H1 (cell line): ENCODE data around the gene RAMP3. TPM values are rescaled to one million over a fixed set of nuclear protein-coding genes. Genes with fewer than 3 reads are reported as not detected.

ENCODE experiments used
- CTCF ChIA-PET: fragments of 300-600 bp; sonication (Branson Sonifier 250); formaldehyde crosslinking; loops from one replicate; lab custom pipeline; 2021; ENCODE audit not compliant: partially characterized antibody; lab: Charles Lee
- POLR2A ChIA-PET: fragments of 300-600 bp; sonication (Branson Sonifier 250); formaldehyde crosslinking; loops from one replicate; lab custom pipeline; 2021; ENCODE audit warnings: inconsistent platforms; ENCODE audit not compliant: partially characterized antibody; lab: Charles Lee
- DNase-seq, 2 experiments: peaks; one replicate each; pipeline versions ENCODE4 v3.0.0 to v3.0.0-alpha.2; 2010 to 2022; ENCODE audit warnings: low spot score in 2 of 2, low read depth in 1 of 2, mixed read lengths in 1 of 2
- FAIRE-seq: peaks from 2 replicates; lab custom pipeline; 2011; peaks lifted over from hg19 to GRCh38; lab: Jason Lieb, UNC
- H2AFZ ChIP-seq: 2 replicates; pipeline ENCODE4 v1.8.1; 2012; ENCODE audit warnings: low read length, inconsistent platforms
- H2AK5ac ChIP-seq: 2 replicates; pipeline ENCODE4 v1.6.1; 2013; ENCODE audit warnings: low read depth, low read length
- H2BK120ac ChIP-seq: replicated peaks from 2 replicates; pipeline ENCODE3; 2013; ENCODE audit warnings: low read depth, low read length, inconsistent platforms
- H2BK12ac ChIP-seq: 2 replicates; pipeline ENCODE4 v1.6.1; 2013; ENCODE audit warnings: low read depth, low read length
- H2BK15ac ChIP-seq: 2 replicates; pipeline ENCODE4 v1.6.1; 2013; ENCODE audit warnings: low read length
- H2BK20ac ChIP-seq: 2 replicates; pipeline ENCODE4 v1.6.1; 2013; ENCODE audit warnings: low read length
- H2BK5ac ChIP-seq: 2 replicates; pipeline ENCODE4 v1.6.1; 2013; ENCODE audit warnings: low read depth, low read length
- H3K14ac ChIP-seq: 2 replicates; pipeline ENCODE4 v1.6.1; 2013; ENCODE audit warnings: inconsistent platforms; ENCODE audit not compliant: insufficient read length
- H3K18ac ChIP-seq: 2 replicates; pipeline ENCODE4 v1.6.1; 2013; ENCODE audit warnings: low read length; ENCODE audit errors: extremely low read depth
- H3K23ac ChIP-seq: 2 replicates; pipeline ENCODE4 v1.6.1; 2013; ENCODE audit warnings: inconsistent platforms; ENCODE audit not compliant: insufficient read length
- H3K23me2 ChIP-seq: 2 replicates; pipeline ENCODE4 v1.6.1; 2013; ENCODE audit warnings: low read depth, low read length
- H3K27ac ChIP-seq: 2 replicates; pipeline ENCODE4 v1.6.1; 2011; ENCODE audit warnings: low read depth, low read length, inconsistent platforms
- H3K27me3 ChIP-seq, 4 experiments: replicated peaks in 1 of 4; 1 replicate in 1 of 4; 2 replicates in 3 of 4; pipeline versions ENCODE4 v1.6.1 to v1.8.1; 2011 to 2013; ENCODE audit warnings: low read length in 3 of 4, mild to moderate bottlenecking in 3 of 4, inconsistent platforms in 2 of 4, mixed read lengths in 2 of 4, moderate library complexity in 1 of 4; ENCODE audit not compliant: control insufficient read depth in 3 of 4, insufficient read depth in 3 of 4; ENCODE audit errors: extremely low read depth in 1 of 4
- H3K36me3 ChIP-seq, 4 experiments: 2 replicates each; pipeline versions ENCODE4 v1.6.1 to v1.8.1; 2011 to 2013; ENCODE audit warnings: mild to moderate bottlenecking in 4 of 4, low read length in 3 of 4, moderate library complexity in 2 of 4, control low read depth in 1 of 4, inconsistent platforms in 1 of 4; ENCODE audit not compliant: insufficient read depth in 4 of 4, control insufficient read depth in 2 of 4
- H3K4ac ChIP-seq: replicated peaks from 2 replicates; pipeline ENCODE3; 2013; ENCODE audit warnings: low read length, low read depth, mixed read lengths, inconsistent platforms; ENCODE audit not compliant: insufficient read length
- H3K4me1 ChIP-seq, 4 experiments: replicated peaks in 1 of 4; 1 replicate in 1 of 4; 2 replicates in 3 of 4; pipeline versions ENCODE4 v1.6.1 to v1.8.1; 2011 to 2013; ENCODE audit warnings: low read length in 3 of 4, inconsistent platforms in 2 of 4, mixed read lengths in 1 of 4; ENCODE audit not compliant: insufficient read depth in 4 of 4, control insufficient read depth in 3 of 4
- H3K4me2 ChIP-seq, 2 experiments: 2 replicates each; pipeline versions ENCODE4 v1.6.1 to v1.8.1; 2011 to 2013; ENCODE audit warnings: low read depth in 2 of 2, low read length in 2 of 2, control low read depth in 1 of 2, inconsistent platforms in 1 of 2, mild to moderate bottlenecking in 1 of 2; ENCODE audit not compliant: insufficient read depth in 1 of 2
- H3K4me3 ChIP-seq, 4 experiments: fragments of 200-600, 300-600 bp in 1 of 4; sonication (generic), shearing (Covaris generic), sonication (Bioruptor Twin) in 1 of 4; 2 replicates each; pipeline versions ENCODE4 v1.5.1 to v1.8.1; 2011 to 2016; ENCODE audit warnings: low read length in 4 of 4, low read depth in 3 of 4, control low read depth in 2 of 4, inconsistent platforms in 2 of 4, mild to moderate bottlenecking in 2 of 4, mixed read lengths in 1 of 4, moderate library complexity in 1 of 4; ENCODE audit not compliant: insufficient read depth in 2 of 4; ENCODE audit errors: extremely low read depth in 1 of 4
- H3K56ac ChIP-seq: replicated peaks from 2 replicates; pipeline ENCODE3; 2013; ENCODE audit warnings: low read depth, mild to moderate bottlenecking, mixed read lengths, low read length, inconsistent platforms; ENCODE audit not compliant: insufficient read length
- H3K79me1 ChIP-seq: 2 replicates; pipeline ENCODE4 v1.6.1; 2013; ENCODE audit warnings: low read depth, low read length, control low read depth
- H3K79me2 ChIP-seq, 2 experiments: 2 replicates each; pipeline versions ENCODE4 v1.6.1 to v1.8.1; 2012 to 2013; ENCODE audit warnings: low read length in 2 of 2, mild to moderate bottlenecking in 2 of 2, inconsistent platforms in 1 of 2; ENCODE audit not compliant: insufficient read depth in 2 of 2, control insufficient read depth in 1 of 2
- H3K9ac ChIP-seq, 4 experiments: replicated peaks in 1 of 4; 1 replicate in 1 of 4; 2 replicates in 3 of 4; pipeline versions ENCODE4 v1.6.1 to v1.8.1; 2011 to 2013; ENCODE audit warnings: low read depth in 3 of 4, low read length in 3 of 4, control low read depth in 2 of 4, mild to moderate bottlenecking in 2 of 4, moderate library complexity in 2 of 4, inconsistent platforms in 1 of 4; ENCODE audit errors: extremely low read depth in 1 of 4
- H3K9me3 ChIP-seq, 2 experiments: 2 replicates each; pipeline versions ENCODE4 v1.6.1 to v1.8.1; 2012 to 2013; ENCODE audit warnings: mild to moderate bottlenecking in 2 of 2, moderate library complexity in 2 of 2, control low read depth in 1 of 2, inconsistent platforms in 1 of 2, low read depth in 1 of 2, low read length in 1 of 2, mixed read lengths in 1 of 2; ENCODE audit not compliant: insufficient read depth in 2 of 2
- H4K20me1 ChIP-seq, 2 experiments: replicated peaks in 1 of 2; 2 replicates each; pipeline versions ENCODE3 to v1.8.1; 2011 to 2013; ENCODE audit warnings: inconsistent platforms in 2 of 2, low read length in 2 of 2, mild to moderate bottlenecking in 1 of 2; ENCODE audit not compliant: insufficient read depth in 2 of 2, control insufficient read depth in 1 of 2
- H4K5ac ChIP-seq: 2 replicates; pipeline ENCODE4 v1.6.1; 2013; ENCODE audit warnings: low read length, low read depth, mixed read lengths, inconsistent platforms; ENCODE audit not compliant: insufficient read length
- H4K8ac ChIP-seq: 2 replicates; pipeline ENCODE4 v1.8.0; 2013; ENCODE audit warnings: mild to moderate bottlenecking, moderate library complexity, low read length, inconsistent platforms; ENCODE audit not compliant: insufficient read depth; ENCODE audit errors: extremely low read depth
- H4K91ac ChIP-seq: replicated peaks from 2 replicates; pipeline ENCODE3; 2013; ENCODE audit warnings: low read length, mixed read lengths, inconsistent platforms; ENCODE audit not compliant: insufficient read length
- CBX5 ChIP-seq: fragments of 300-800, 300-1000 bp; sonication (generic); IDR thresholded peaks from 2 replicates; pipeline ENCODE4 v1.7.1; 2016; ENCODE audit warnings: antibody characterized with exemption, low read length, low read depth
- CEBPB ChIP-seq: IDR thresholded peaks from 2 replicates; pipeline ENCODE4 v1.6.1; 2012; ENCODE audit warnings: low read depth, low read length
- CREB1 ChIP-seq: IDR thresholded peaks from 2 replicates; pipeline ENCODE4 v1.6.1; 2012; ENCODE audit warnings: inconsistent platforms
- KDM1A ChIP-seq: fragments of 200-600, 300-600 bp; sonication (generic); IDR thresholded peaks from 2 replicates; pipeline ENCODE4 v1.7.1; 2016; ENCODE audit warnings: mild to moderate bottlenecking, low read length, borderline replicate concordance
- RBBP5 ChIP-seq: IDR thresholded peaks from 2 replicates; pipeline ENCODE4 v1.7.1; 2012; ENCODE audit warnings: low read depth, mild to moderate bottlenecking, inconsistent platforms, low read length, moderate library complexity, borderline replicate concordance
- SIN3A ChIP-seq, 2 experiments: IDR thresholded peaks in 1 of 2; conservative IDR thresholded peaks in 1 of 2; 2 replicates each; pipeline ENCODE4 v1.6.1; 2011 to 2012; ENCODE audit warnings: low read length in 2 of 2, improper control_type of control experiment in 1 of 2, low read depth in 1 of 2, mild to moderate bottlenecking in 1 of 2
- SIX5 ChIP-seq: IDR thresholded peaks from 2 replicates; pipeline ENCODE4 v1.6.1; 2011; ENCODE audit warnings: mild to moderate bottlenecking, low read depth, low read length
- SP1 ChIP-seq: IDR thresholded peaks from 2 replicates; pipeline ENCODE4 v1.6.1; 2011; ENCODE audit warnings: low read depth, low read length
- SP2 ChIP-seq: IDR thresholded peaks from 2 replicates; pipeline ENCODE4 v1.6.1; 2012; ENCODE audit warnings: mild to moderate bottlenecking, low read length, inconsistent platforms
- TAF1 ChIP-seq: IDR thresholded peaks from 2 replicates; pipeline ENCODE4 v1.6.1; 2011; ENCODE audit warnings: mild to moderate bottlenecking, low read depth, low read length
- WGBS, 2 experiments: shearing (Covaris generic) in 1 of 2; methylation state at CpG; one replicate each; pipeline versions ENCODE4 v1.1.6 to v1.1.7; 2013 to 2015; ENCODE audit warnings: low lambda C conversion rate in 2 of 2, mixed read lengths in 2 of 2, inconsistent platforms in 1 of 2, low coverage in 1 of 2, missing lambda C conversion rate in 1 of 2; ENCODE audit not compliant: insufficient replicate concordance in 2 of 2, insufficient coverage in 1 of 2, insufficient read length in 1 of 2; ENCODE audit errors: extremely low coverage in 1 of 2, missing lambda C conversion rate in 1 of 2; 5-methylcytosine and 5-hydroxymethylcytosine counted together
- polyA plus RNA-seq, 7 experiments: library from polyadenylated mRNA; depleted of rRNA in 3 of 7; stranded (reverse) in 5 of 7; unstranded in 2 of 7; fragments of >200 nt in 5 of 7; fragments of 200-250 nt in 2 of 7; gene quantifications; 1 replicate in 5 of 7; 2 replicates in 1 of 7; 4 replicates in 1 of 7; pipeline versions ENCODE4 v1.2.1 to v1.2.3, GENCODE V29; 2011 to 2013; ENCODE audit warnings: missing spikeins in 2 of 7, mixed read lengths in 2 of 7
- total RNA-seq: library from RNA; stranded (reverse); fragmentation: NEBNext Ultra II Directional; extraction: Animal tissue kit (Norgen Biotek cat#: 25700); gene quantifications from 2 replicates; pipeline ENCODE4 v1.2.1, GENCODE V29; 2021

The RAMP3 gene
- total and polyA plus RNA-seq, 2 of the 8 experiments (the other 6 are each of a cell fraction or from before 2014, with no cell fraction given) = 0.88 to 0.98 TPM

DNA sequence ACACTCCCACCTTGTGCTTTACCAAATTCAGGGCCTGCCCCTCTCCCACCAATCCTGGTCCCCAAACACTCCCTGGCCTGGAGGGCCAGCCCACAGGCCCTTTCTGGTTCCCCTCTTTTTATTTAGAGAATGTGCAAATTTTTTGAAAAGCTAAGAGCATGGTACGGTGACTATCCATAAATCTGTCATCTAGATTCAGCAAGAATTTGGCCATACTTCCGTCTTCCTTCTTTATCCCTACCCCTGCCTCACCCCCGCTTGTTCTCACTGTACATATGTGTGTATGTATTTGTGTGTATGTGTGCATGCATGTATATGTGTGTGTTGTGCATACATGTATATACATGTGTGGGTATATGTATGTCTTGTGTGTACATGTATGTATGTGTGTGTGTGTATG lies 38.0 kb upstream of the RAMP3 start:
- H3K56ac ChIP-seq = no peak overlapping the region
- H2BK5ac ChIP-seq = no peak overlapping the region
- H3K4ac ChIP-seq = no peak overlapping the region
- 85% methylated on average over 3 of the region's 3 CpGs; no CpG with 5 or more reads in 1 of the 2 experiments for WGBS, 2 experiments
- no peak overlapping the region for H2AFZ ChIP-seq
- no peak overlapping the region; the same call in 1 of the 2 replicates for H4K8ac ChIP-seq
- peaks cover 0 to 4% (median 1%) of the 10 kb centered on the region in 4 experiments; a peak in 1 of 7 replicates for H3K27me3 ChIP-seq
- H3K23ac ChIP-seq = no peak overlapping the region
- H4K91ac ChIP-seq = no peak overlapping the region
- no peak overlapping the region for H3K18ac ChIP-seq
- H2BK20ac ChIP-seq = no peak overlapping the region
- ChIA-PET CTCF (interaction anchor here (0.7 to 4.2 kb wide), 2 partner anchors 16 to 1433 kb away, joined by 3 to 21 read pairs; no protein-coding TSS in a partner anchor), POLR2A (interaction anchor here (1.0 to 6.5 kb wide), 2 partner anchors 8 to 15 kb away, joined by 3 to 43 read pairs; partner anchors contain the start of gene TBRG4)
- H2BK15ac ChIP-seq = no peak overlapping the region
- H3K27ac ChIP-seq = no peak overlapping the region
- DNase-seq (no peak), FAIRE-seq (no peak)
- no peaks in the 10 kb centered on the region for H3K79me2 ChIP-seq
- no peaks in the 10 kb centered on the region for H3K36me3 ChIP-seq
- no peak overlapping the region for H3K9ac ChIP-seq
- H4K20me1 ChIP-seq = no peaks in the 10 kb centered on the region
- no peak overlapping the region for H2BK120ac ChIP-seq
- H2AK5ac ChIP-seq = no peak overlapping the region
- H3K23me2 ChIP-seq = no peaks in the 10 kb centered on the region
- no peaks in the 10 kb centered on the region for H3K9me3 ChIP-seq
- no peak overlapping the region for H3K4me2 ChIP-seq
- H3K4me3 ChIP-seq = no peak overlapping the region
- no peaks in the 10 kb centered on the region for H3K79me1 ChIP-seq
- H3K4me1 ChIP-seq = peaks cover 0 to 13% (median 10%) of the 10 kb centered on the region in 4 experiments; a peak in 6 of 7 replicates
- H4K5ac ChIP-seq = no peak overlapping the region
- H2BK12ac ChIP-seq = no peak overlapping the region
- H3K14ac ChIP-seq = no peak overlapping the region
- TF ChIP-seq SP1 = no peak
- no peak for TF ChIP-seq CREB1
- no peak for TF ChIP-seq SP2
- TF ChIP-seq SIN3A (conservative IDR thresholded peaks at IDR 0.05 in 1 of 2, IDR thresholded peaks at IDR 0.05 in 1 of 2; ENCODE audit: low read depth in 1 of 2, low read length in 2 of 2) = no peak
- no peak for TF ChIP-seq TAF1
- no peak for TF ChIP-seq KDM1A
- no peak for TF ChIP-seq RBBP5
- TF ChIP-seq CBX5 = no peak
- no peak for TF ChIP-seq CEBPB
- no peak for TF ChIP-seq SIX5
